ENCODE measurements around the gene CHD6.

Gene CHD6

GRCh38 chr20:41390889-41391288 is 227.3 kb downstream of the CHD6 start:
- no peak for TF ChIP-seq GATA1 (IDR thresholded peaks at IDR 0.05; ENCODE audit: low read depth, low read length)
- TF ChIP-seq POLR2A (IDR thresholded peaks at IDR 0.05; ENCODE audit: low read length) = no peak
- DNase-seq = no peak

GRCh38 chr20:41387444-41387851 is 230.7 kb downstream of the CHD6 start:
- no peak for DNase-seq
- no peak for TF ChIP-seq POLR2A (IDR thresholded peaks at IDR 0.05; ENCODE audit: low read length)
- TF ChIP-seq GATA1 (IDR thresholded peaks at IDR 0.05; ENCODE audit: low read depth, low read length) = no peak

GRCh38 chr20:41386502-41387427 is 231.4 kb downstream of the CHD6 start:
- DNase-seq = no peak

GRCh38 chr20:41382791-41383305 is 235.3 kb downstream of the CHD6 start:
- no peak for DNase-seq
- TF ChIP-seq POLR2A (IDR thresholded peaks at IDR 0.05; ENCODE audit: low read length) (no peak), GATA1 (IDR thresholded peaks at IDR 0.05; ENCODE audit: low read depth, low read length) (no peak)

More at GRCh38 chr20:41386502-41387427, 231.4 kb downstream of the CHD6 start:
- TF ChIP-seq POLR2A (IDR thresholded peaks at IDR 0.05; ENCODE audit: low read length) = no peak
- no peak for TF ChIP-seq GATA1 (IDR thresholded peaks at IDR 0.05; ENCODE audit: low read depth, low read length)

GRCh38 chr20:41380551-41381193 is 237.5 kb downstream of the CHD6 start:
- DNase-seq = no peak
- no peak for TF ChIP-seq GATA1 (IDR thresholded peaks at IDR 0.05; ENCODE audit: low read depth, low read length)
- no peak for TF ChIP-seq POLR2A (IDR thresholded peaks at IDR 0.05; ENCODE audit: low read length)

- DNase-seq = no peak
- no peak for TF ChIP-seq POLR2A (IDR thresholded peaks at IDR 0.05; ENCODE audit: low read length)
- no peak for TF ChIP-seq GATA1 (IDR thresholded peaks at IDR 0.05; ENCODE audit: low read depth, low read length)
Observed at GRCh38 chr20:41379551-41379950, 238.6 kb downstream of the CHD6 start.

GRCh38 chr20:41377275-41377674 is 240.9 kb downstream of the CHD6 start:
- TF ChIP-seq POLR2A (IDR thresholded peaks at IDR 0.05; ENCODE audit: low read length) = no peak
- TF ChIP-seq GATA1 (IDR thresholded peaks at IDR 0.05; ENCODE audit: low read depth, low read length) = no peak
- DNase-seq = no peak

- DNase-seq = no peak
- no peak for TF ChIP-seq GATA1 (IDR thresholded peaks at IDR 0.05; ENCODE audit: low read depth, low read length)
- no peak for TF ChIP-seq POLR2A (IDR thresholded peaks at IDR 0.05; ENCODE audit: low read length)
Observed at GRCh38 chr20:41376349-41376748, 241.8 kb downstream of the CHD6 start.

GRCh38 chr20:41375846-41376245 is 242.3 kb downstream of the CHD6 start:
- DNase-seq = no peak
- no peak for TF ChIP-seq GATA1 (IDR thresholded peaks at IDR 0.05; ENCODE audit: low read depth, low read length)
- TF ChIP-seq POLR2A (IDR thresholded peaks at IDR 0.05; ENCODE audit: low read length) = no peak

GRCh38 chr20:41373931-41374920 is 244.0 kb downstream of the CHD6 start:
- DNase-seq = no peak
- TF ChIP-seq POLR2A (IDR thresholded peaks at IDR 0.05; ENCODE audit: low read length) (no peak), GATA1 (IDR thresholded peaks at IDR 0.05; ENCODE audit: low read depth, low read length) (no peak)

- TF ChIP-seq POLR2A (IDR thresholded peaks at IDR 0.05; ENCODE audit: low read length) = no peak
- DNase-seq = no peak
Observed at GRCh38 chr20:41373251-41373783, 244.9 kb downstream of the CHD6 start.

GRCh38 chr20:41371371-41371770 is 246.8 kb downstream of the CHD6 start:
- DNase-seq = no peak
- no peak for TF ChIP-seq GATA1 (IDR thresholded peaks at IDR 0.05; ENCODE audit: low read depth, low read length)
- no peak for TF ChIP-seq POLR2A (IDR thresholded peaks at IDR 0.05; ENCODE audit: low read length)

- DNase-seq = no peak
- TF ChIP-seq GATA1 (IDR thresholded peaks at IDR 0.05; ENCODE audit: low read depth, low read length) = no peak
- TF ChIP-seq POLR2A (IDR thresholded peaks at IDR 0.05; ENCODE audit: low read length) = no peak
Observed at GRCh38 chr20:41370176-41370575, 248.0 kb downstream of the CHD6 start.

Data from erythroblast (primary cell).